NT2/D1 (cell line): ENCODE measurements around the gene TACC2.

Experiments
- SUZ12 ChIP-seq: IDR thresholded peaks from 2 replicates; pipeline ENCODE4 v1.6.1; 2011; ENCODE audit not compliant: insufficient read length, insufficient read depth; ENCODE audit errors: extremely low read depth
- YY1 ChIP-seq: IDR thresholded peaks from 2 replicates; pipeline ENCODE4 v1.6.1; 2011; ENCODE audit not compliant: insufficient read length, insufficient read depth
- ZNF274 ChIP-seq: IDR thresholded peaks from 2 replicates; pipeline ENCODE4 v1.6.1; 2011; ENCODE audit warnings: mild to moderate bottlenecking, low read depth, low read length

GRCh38 chr10:122157451-122157850 lies 168.5 kb downstream of the TACC2 start:
- TF ChIP-seq ZNF274, result no peak
- no peak for TF ChIP-seq YY1
- no peak for TF ChIP-seq SUZ12
